ENCODE measurements around the gene SIX4.

The SIX4 gene

DNA sequence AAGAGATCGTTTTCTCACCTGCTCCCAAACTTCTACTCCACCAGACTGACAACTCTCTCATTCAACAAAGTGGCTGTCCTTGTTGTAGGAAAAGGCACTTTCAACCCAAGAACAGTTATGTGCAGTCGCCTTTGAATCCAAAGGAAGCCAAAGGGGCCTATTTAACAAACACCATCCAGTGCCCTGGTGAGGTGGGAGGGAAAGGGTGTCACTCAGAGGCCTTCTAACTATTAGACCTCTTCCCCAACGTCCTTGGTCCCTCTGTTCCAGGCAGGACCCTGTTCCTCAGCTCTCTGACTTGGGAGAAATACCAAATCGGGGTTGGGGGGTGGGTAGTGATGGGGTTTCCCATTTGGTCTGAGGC lies 3.2 kb downstream of the SIX4 start:
- Histone ChIP-seq H3K9ac (ENCODE audit: low read length) (no peak overlapping the region), H3K4me3 (ENCODE audit: low read length) (peak overlapping the region; percentile 89), H3K9me3 (ENCODE audit: control insufficient read depth, low read depth, low read length) (no peaks in the 10 kb centered on the region)

DNA sequence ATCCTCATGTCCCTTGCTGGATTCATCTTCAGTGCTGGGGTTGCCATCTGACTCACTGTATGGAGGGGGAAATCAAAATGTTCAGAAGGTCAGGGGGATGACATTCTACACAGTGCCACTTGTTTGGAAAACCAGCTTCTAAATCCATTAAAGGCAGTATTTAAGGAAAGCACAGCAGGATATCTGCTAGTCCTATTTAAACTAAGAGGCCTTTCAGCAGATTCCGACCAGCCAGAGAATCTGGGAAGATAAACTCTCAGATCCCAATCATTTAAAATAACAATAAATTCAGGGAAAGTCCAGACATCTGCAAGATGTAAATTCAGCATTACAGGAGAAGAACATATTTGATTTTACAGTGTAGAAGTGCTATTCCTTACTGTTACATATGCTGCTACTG lies 3.8 kb downstream of the SIX4 start:
- H3K4me3 ChIP-seq (ENCODE audit: low read length) = peak overlapping the region; percentile 89
- H3K9me3 ChIP-seq (ENCODE audit: control insufficient read depth, low read depth, low read length) = no peaks in the 10 kb centered on the region
- peaks cover 15% of the 10 kb centered on the region for H3K4me1 ChIP-seq (ENCODE audit: control insufficient read depth, low read depth, low read length)
- no peak overlapping the region for H3K27ac ChIP-seq (ENCODE audit: low read length)
- H3K27me3 ChIP-seq (ENCODE audit: control insufficient read depth, insufficient read depth, low read length) = peaks cover 15% of the 10 kb centered on the region
- no peak overlapping the region for H3K9ac ChIP-seq (ENCODE audit: low read length)
- H3K36me3 ChIP-seq (ENCODE audit: control insufficient read depth, low read depth, low read length) = peaks cover 19% of the 10 kb centered on the region

More for the DNA sequence above, 3.2 kb downstream of the SIX4 start:
- H3K27ac ChIP-seq (ENCODE audit: low read length) = no peak overlapping the region
- peaks cover 15% of the 10 kb centered on the region for H3K27me3 ChIP-seq (ENCODE audit: control insufficient read depth, insufficient read depth, low read length)
- H3K4me1 ChIP-seq (ENCODE audit: control insufficient read depth, low read depth, low read length) = peaks cover 15% of the 10 kb centered on the region
- peaks cover 19% of the 10 kb centered on the region for H3K36me3 ChIP-seq (ENCODE audit: control insufficient read depth, low read depth, low read length)

DNA sequence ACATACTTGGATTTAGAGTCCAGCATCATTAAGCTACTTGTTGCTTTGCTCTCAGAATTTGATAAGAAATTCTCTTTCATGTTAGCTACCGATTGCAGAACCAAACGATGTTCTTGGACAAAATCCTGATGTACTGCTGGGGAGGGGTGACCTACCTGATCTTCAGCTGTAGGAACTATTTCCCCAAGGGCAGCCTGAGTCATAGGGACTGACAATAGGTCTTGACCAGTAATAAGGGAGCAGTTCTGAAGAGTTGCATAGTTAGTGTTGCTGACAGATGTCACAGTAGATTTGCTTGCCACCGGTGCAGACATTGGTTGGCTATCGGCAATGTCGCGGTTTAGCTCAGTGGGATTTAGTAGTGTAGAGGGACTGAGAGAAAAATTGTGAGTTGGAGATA lies 10.6 kb downstream of the SIX4 start:
- Histone ChIP-seq H3K27me3 (ENCODE audit: control insufficient read depth, insufficient read depth, low read length) (no peaks in the 10 kb centered on the region), H3K36me3 (ENCODE audit: control insufficient read depth, low read depth, low read length) (peaks cover 14% of the 10 kb centered on the region)

DNA sequence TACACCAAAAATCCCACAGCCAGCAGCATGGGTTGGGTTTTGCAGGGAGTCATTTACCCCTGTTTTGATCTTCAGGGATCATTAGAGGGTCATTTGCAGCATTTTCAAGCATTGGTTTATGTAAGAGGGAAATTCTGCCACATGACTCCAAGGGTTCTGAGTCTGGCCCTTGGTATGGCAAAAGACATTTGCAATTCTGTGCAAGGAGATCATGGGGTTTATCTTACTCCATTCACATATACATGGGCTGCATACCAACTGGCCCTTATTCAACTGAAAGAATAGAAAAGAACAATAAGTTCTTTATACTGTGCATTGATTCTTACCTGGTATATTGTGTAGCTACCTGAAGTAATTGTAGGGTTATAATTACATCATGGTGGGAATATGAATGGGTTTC lies 13.7 kb downstream of the SIX4 start:
- Histone ChIP-seq H3K27ac (ENCODE audit: low read length) (no peak overlapping the region), H3K4me1 (ENCODE audit: control insufficient read depth, low read depth, low read length) (peaks cover 9% of the 10 kb centered on the region), H3K9me3 (ENCODE audit: control insufficient read depth, low read depth, low read length) (no peaks in the 10 kb centered on the region), H3K9ac (ENCODE audit: low read length) (no peak overlapping the region), H3K36me3 (ENCODE audit: control insufficient read depth, low read depth, low read length) (peaks cover 11% of the 10 kb centered on the region), H3K4me3 (ENCODE audit: low read length) (no peak overlapping the region), H3K27me3 (ENCODE audit: control insufficient read depth, insufficient read depth, low read length) (no peaks in the 10 kb centered on the region)

More for the DNA sequence above, 10.6 kb downstream of the SIX4 start:
- Histone ChIP-seq H3K4me1 (ENCODE audit: control insufficient read depth, low read depth, low read length) (peaks cover 9% of the 10 kb centered on the region), H3K4me3 (ENCODE audit: low read length) (no peak overlapping the region), H3K9ac (ENCODE audit: low read length) (no peak overlapping the region), H3K9me3 (ENCODE audit: control insufficient read depth, low read depth, low read length) (no peaks in the 10 kb centered on the region), H3K27ac (ENCODE audit: low read length) (no peak overlapping the region)

DNA sequence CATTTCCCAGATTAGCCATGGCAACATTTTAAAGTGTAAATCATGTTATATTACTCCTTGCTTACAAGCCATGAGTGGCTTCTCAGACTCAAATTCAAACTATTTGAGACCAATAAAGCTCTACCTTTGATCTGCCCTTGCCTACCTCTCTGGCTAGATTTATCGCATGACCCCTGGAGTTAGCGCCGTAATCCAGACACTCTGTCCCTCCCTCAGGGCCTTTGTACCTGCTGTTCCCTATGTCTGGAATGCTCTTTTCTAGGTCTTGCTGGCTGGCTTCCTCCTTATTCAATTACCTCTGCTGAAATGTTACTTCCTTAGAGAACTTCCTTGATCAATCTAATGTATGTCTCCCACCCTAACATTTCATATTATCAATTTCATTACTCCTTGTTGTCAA lies 16.3 kb downstream of the SIX4 start:
- no peaks in the 10 kb centered on the region for H3K27me3 ChIP-seq (ENCODE audit: control insufficient read depth, insufficient read depth, low read length)
- H3K4me3 ChIP-seq (ENCODE audit: low read length) = no peak overlapping the region
- peaks cover 9% of the 10 kb centered on the region for H3K4me1 ChIP-seq (ENCODE audit: control insufficient read depth, low read depth, low read length)
- H3K9ac ChIP-seq (ENCODE audit: low read length) = no peak overlapping the region
- no peaks in the 10 kb centered on the region for H3K9me3 ChIP-seq (ENCODE audit: control insufficient read depth, low read depth, low read length)
- no peak overlapping the region for H3K27ac ChIP-seq (ENCODE audit: low read length)
- H3K36me3 ChIP-seq (ENCODE audit: control insufficient read depth, low read depth, low read length) = peaks cover 4% of the 10 kb centered on the region

DNA sequence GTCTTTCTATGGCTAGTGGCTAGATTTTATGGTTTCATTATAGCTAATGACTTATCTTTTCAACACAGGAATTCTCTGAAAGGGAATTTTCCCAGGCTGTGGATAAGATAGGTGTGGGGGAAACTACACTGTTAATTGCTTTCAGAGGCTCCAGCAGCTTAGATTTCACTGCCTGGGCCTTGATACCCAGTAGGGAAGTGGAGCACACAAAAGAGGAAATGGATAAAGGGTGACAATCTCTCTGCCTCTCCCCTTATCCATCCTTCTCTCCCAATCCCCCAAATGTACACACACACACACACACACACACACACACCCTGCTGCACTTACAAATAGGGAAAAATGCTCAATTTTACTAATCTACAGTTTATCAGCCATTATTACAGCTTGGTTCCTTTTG lies 19.1 kb downstream of the SIX4 start:
- Histone ChIP-seq H3K4me1 (ENCODE audit: control insufficient read depth, low read depth, low read length) (no peaks in the 10 kb centered on the region), H3K9ac (ENCODE audit: low read length) (no peak overlapping the region), H3K36me3 (ENCODE audit: control insufficient read depth, low read depth, low read length) (no peaks in the 10 kb centered on the region), H3K27ac (ENCODE audit: low read length) (no peak overlapping the region), H3K4me3 (ENCODE audit: low read length) (no peak overlapping the region), H3K9me3 (ENCODE audit: control insufficient read depth, low read depth, low read length) (no peaks in the 10 kb centered on the region), H3K27me3 (ENCODE audit: control insufficient read depth, insufficient read depth, low read length) (no peaks in the 10 kb centered on the region)

DNA sequence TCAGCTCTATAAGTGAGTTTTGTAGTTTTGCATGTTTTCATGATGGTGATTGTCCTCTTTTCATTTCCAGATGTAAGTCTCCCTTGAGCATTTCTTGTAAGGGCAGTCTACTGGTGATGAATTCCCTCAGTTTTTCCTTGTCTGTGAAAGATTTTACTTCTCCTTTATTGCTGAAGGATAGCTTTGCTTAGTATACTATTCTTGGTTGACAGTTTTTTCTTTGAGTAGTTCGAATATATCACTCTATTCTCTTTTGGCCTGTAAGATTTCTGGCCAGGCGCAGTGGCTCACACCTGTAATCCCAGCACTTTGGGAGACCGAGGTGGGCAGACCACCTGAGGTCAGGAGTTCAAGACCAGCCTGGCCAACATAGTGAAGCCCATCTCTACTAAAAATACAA lies 23.6 kb downstream of the SIX4 start:
- Histone ChIP-seq H3K4me3 (ENCODE audit: low read length) (no peak overlapping the region), H3K27me3 (ENCODE audit: control insufficient read depth, insufficient read depth, low read length) (no peaks in the 10 kb centered on the region), H3K9ac (ENCODE audit: low read length) (no peak overlapping the region), H3K9me3 (ENCODE audit: control insufficient read depth, low read depth, low read length) (no peaks in the 10 kb centered on the region), H3K27ac (ENCODE audit: low read length) (no peak overlapping the region), H3K4me1 (ENCODE audit: control insufficient read depth, low read depth, low read length) (no peaks in the 10 kb centered on the region), H3K36me3 (ENCODE audit: control insufficient read depth, low read depth, low read length) (no peaks in the 10 kb centered on the region)

DNA sequence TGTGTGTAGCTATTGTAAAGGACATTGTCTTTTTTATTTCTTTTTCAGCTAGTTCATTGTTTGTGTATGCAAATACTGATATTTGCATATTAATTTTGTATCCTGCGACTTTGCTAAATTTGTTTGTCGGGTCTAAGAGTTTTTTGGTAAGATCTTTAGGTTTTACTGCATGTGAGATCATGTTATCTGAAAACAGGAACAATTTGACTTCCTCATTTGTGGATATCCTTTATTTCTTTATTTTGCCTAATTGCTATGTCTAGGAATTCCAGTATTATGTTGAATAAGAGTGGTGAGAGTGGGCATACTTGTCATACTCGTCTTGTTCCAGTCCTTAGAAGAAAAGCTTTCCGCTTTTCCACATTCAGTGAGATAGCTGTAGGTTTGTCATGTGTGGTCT lies 28.8 kb downstream of the SIX4 start:
- no peak overlapping the region for H3K27ac ChIP-seq (ENCODE audit: low read length)
- H3K4me3 ChIP-seq (ENCODE audit: low read length) = no peak overlapping the region
- no peaks in the 10 kb centered on the region for H3K27me3 ChIP-seq (ENCODE audit: control insufficient read depth, insufficient read depth, low read length)
- no peaks in the 10 kb centered on the region for H3K4me1 ChIP-seq (ENCODE audit: control insufficient read depth, low read depth, low read length)
- no peaks in the 10 kb centered on the region for H3K36me3 ChIP-seq (ENCODE audit: control insufficient read depth, low read depth, low read length)
- no peak overlapping the region for H3K9ac ChIP-seq (ENCODE audit: low read length)
- no peaks in the 10 kb centered on the region for H3K9me3 ChIP-seq (ENCODE audit: control insufficient read depth, low read depth, low read length)

DNA sequence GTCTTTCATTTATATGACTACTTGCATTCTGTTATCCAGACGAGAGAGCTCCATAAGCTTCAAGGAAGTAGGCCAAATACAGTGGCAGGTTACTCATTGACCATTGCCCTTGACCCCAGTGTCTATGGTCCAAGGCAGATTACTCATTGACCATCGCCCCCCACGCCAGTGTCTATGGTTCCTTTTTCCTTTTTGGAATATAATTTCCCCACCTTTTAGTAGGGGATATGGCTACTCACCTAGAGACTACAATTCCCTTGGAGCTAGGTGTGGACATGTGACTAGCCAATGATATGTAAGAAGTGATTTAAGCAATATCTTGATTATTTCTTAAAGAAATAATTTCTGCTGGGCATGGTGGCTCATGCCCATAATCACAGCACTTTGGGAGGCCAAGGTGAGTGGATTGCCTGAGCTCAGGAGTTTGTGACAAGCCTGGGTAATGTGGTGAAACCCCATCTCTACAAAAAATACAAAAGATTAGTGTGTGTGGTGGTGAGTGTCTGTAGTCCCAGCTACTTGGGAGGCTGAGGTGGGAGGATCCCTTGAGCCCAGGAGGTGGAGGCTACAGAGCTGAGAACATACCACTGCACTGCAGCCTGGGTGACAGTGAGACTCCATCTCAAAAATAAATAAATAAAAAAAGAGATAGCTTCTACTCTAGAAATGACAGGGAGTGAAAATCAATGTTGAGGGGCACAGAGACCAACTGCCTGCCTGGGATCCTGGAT lies 32.6 kb downstream of the SIX4 start:
- Histone ChIP-seq H3K4me3 (ENCODE audit: low read length) (no peak overlapping the region), H3K27ac (ENCODE audit: low read length) (no peak overlapping the region), H3K4me1 (ENCODE audit: control insufficient read depth, low read depth, low read length) (no peaks in the 10 kb centered on the region), H3K9me3 (ENCODE audit: control insufficient read depth, low read depth, low read length) (no peaks in the 10 kb centered on the region), H3K27me3 (ENCODE audit: control insufficient read depth, insufficient read depth, low read length) (no peaks in the 10 kb centered on the region), H3K36me3 (ENCODE audit: control insufficient read depth, low read depth, low read length) (no peaks in the 10 kb centered on the region), H3K9ac (ENCODE audit: low read length) (no peak overlapping the region)

DNA sequence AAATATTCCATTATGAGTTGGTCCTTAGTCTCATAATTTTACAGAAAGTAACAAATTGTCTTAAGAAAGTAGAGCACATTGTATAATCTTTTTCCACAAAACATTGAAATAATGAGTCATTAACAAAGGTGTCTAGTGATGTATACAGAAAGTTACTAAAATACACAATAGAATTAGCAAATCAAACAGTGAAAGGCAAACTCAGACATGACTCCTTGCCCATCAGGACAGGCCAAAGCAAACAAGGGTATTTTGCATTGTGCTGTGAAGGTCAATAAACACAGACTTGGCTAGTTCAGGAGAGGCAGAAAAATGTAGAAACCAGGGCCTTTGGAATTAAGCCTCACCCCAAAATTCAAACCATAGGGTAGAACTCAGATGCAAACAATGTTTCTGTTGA lies 37.3 kb downstream of the SIX4 start:
- Histone ChIP-seq H3K9me3 (ENCODE audit: control insufficient read depth, low read depth, low read length) (no peaks in the 10 kb centered on the region), H3K9ac (ENCODE audit: low read length) (no peak overlapping the region), H3K4me1 (ENCODE audit: control insufficient read depth, low read depth, low read length) (no peaks in the 10 kb centered on the region), H3K27me3 (ENCODE audit: control insufficient read depth, insufficient read depth, low read length) (no peaks in the 10 kb centered on the region), H3K27ac (ENCODE audit: low read length) (no peak overlapping the region), H3K4me3 (ENCODE audit: low read length) (no peak overlapping the region), H3K36me3 (ENCODE audit: control insufficient read depth, low read depth, low read length) (no peaks in the 10 kb centered on the region)

DNA sequence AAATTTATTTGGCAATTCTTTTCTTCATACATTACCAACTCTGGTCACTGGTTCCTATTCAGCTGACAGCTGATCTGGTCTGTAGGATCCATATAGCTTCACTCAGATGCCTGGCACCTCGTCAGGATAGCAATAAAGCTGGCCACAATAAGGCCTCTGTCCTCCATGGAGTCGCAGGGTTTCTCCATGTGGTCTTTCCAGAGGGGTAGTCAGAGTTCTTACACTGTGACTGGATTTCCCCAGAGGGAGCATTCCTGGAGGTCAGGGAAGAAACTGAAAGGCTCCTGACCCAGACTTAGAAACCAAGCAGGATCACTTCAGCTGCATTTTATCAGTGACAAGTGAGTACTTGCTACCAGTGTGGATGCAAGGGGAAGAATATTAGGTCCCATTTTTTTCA lies 39.9 kb downstream of the SIX4 start:
- peaks cover 9% of the 10 kb centered on the region for H3K4me1 ChIP-seq (ENCODE audit: control insufficient read depth, low read depth, low read length)
- H3K27me3 ChIP-seq (ENCODE audit: control insufficient read depth, insufficient read depth, low read length) = no peaks in the 10 kb centered on the region
- H3K9ac ChIP-seq (ENCODE audit: low read length) = no peak overlapping the region
- no peak overlapping the region for H3K27ac ChIP-seq (ENCODE audit: low read length)
- H3K4me3 ChIP-seq (ENCODE audit: low read length) = no peak overlapping the region
- no peaks in the 10 kb centered on the region for H3K9me3 ChIP-seq (ENCODE audit: control insufficient read depth, low read depth, low read length)
- H3K36me3 ChIP-seq (ENCODE audit: control insufficient read depth, low read depth, low read length) = no peaks in the 10 kb centered on the region

DNA sequence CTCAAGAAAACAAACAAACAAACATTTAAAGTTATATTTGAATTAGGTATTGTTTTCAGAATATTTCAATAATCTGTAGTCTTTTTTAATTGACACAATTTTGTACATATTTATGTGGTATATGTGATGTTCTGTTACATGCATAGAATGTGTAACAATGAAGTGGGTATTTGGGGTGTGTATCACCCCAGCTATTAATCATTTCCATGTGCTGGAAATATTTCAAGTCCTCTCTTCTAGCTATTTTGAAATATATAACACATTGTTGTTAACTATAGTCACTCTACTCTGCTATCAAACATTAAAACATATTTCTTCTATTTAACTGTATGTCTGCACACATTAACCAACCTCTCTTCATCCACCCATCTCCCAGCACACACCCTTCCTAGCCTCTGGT lies 42.9 kb downstream of the SIX4 start:
- H3K9ac ChIP-seq (ENCODE audit: low read length) = no peak overlapping the region
- no peaks in the 10 kb centered on the region for H3K36me3 ChIP-seq (ENCODE audit: control insufficient read depth, low read depth, low read length)
- H3K27ac ChIP-seq (ENCODE audit: low read length) = no peak overlapping the region
- no peaks in the 10 kb centered on the region for H3K27me3 ChIP-seq (ENCODE audit: control insufficient read depth, insufficient read depth, low read length)
- no peak overlapping the region for H3K4me3 ChIP-seq (ENCODE audit: low read length)
- H3K4me1 ChIP-seq (ENCODE audit: control insufficient read depth, low read depth, low read length) = peaks cover 14% of the 10 kb centered on the region
- H3K9me3 ChIP-seq (ENCODE audit: control insufficient read depth, low read depth, low read length) = no peaks in the 10 kb centered on the region
